ENCODE results near the gene PEX5. TPM values are rescaled to one million over a fixed set of nuclear protein-coding genes. Genes with fewer than 3 reads are reported as not detected.
A peak's percentile ranks its signal among the peaks of the same experiment; 100 is the strongest.

Gene PEX5
- polyA plus RNA-seq, 1 donor (not counting 4 experiments of a cell fraction or from before 2014, with no cell fraction given): 14.4 TPM

- peak; percentile 29 for FAIRE-seq
- peaks cover 9% of the 10 kb centered on the region for H3K27me3 ChIP-seq (ENCODE audit: control insufficient read depth, extremely low read depth, insufficient read depth, low read length)
- peaks cover 0 to under 1% of the 10 kb centered on the region in 2 experiments for H3K36me3 ChIP-seq (ENCODE audit: control insufficient read depth in 2 of 2, extremely low read depth in 1 of 2, insufficient read depth in 2 of 2, low read length in 2 of 2)
- no peak overlapping the region for H2AFZ ChIP-seq (ENCODE audit: control insufficient read depth, low read length)
- H3K4me2 ChIP-seq (ENCODE audit: control insufficient read depth, extremely low read depth, insufficient read depth, low read depth, low read length): peak overlapping the region; percentile 6
- DNase-seq (ENCODE audit: low read depth, low spot score): peak; percentile 13
- H3K4me3 ChIP-seq (ENCODE audit: control insufficient read depth in 2 of 3, extremely low read depth in 1 of 3, insufficient read depth in 2 of 3, low read depth in 1 of 3, low read length in 3 of 3): no peak overlapping the region
- H3K9me3 ChIP-seq (ENCODE audit: control insufficient read depth, low read depth, low read length): no peaks in the 10 kb centered on the region
- no peaks in the 10 kb centered on the region for H3K9me1 ChIP-seq (ENCODE audit: control insufficient read depth, extremely low read depth, insufficient read depth, low read length)
- H3K79me2 ChIP-seq (ENCODE audit: control insufficient read depth, insufficient read depth, low read length): no peaks in the 10 kb centered on the region
- TF ChIP-seq CTCF (optimal IDR thresholded peaks at IDR 0.05 in 1 of 3, IDR thresholded peaks at IDR 0.05 in 1 of 3, conservative IDR thresholded peaks at IDR 0.05 in 1 of 3; ENCODE audit: extremely low read depth in 1 of 3, insufficient read depth in 2 of 3, low read length in 3 of 3): peak; percentile 73 to 86 (median 82)
- no peak for TF ChIP-seq EZH2 (IDR thresholded peaks at IDR 0.05; ENCODE audit: low read length)
- dilution Hi-C loops (cut with MboI; ENCODE audit: extremely low pct_ligation_motif_present, low sequenced_read_pairs): no loop called here
- peaks cover 3% of the 10 kb centered on the region for H4K20me1 ChIP-seq (ENCODE audit: control insufficient read depth, extremely low read depth, insufficient read depth, low read length)
- H3K27ac ChIP-seq (ENCODE audit: control insufficient read depth, insufficient read depth, low read length): no peak overlapping the region
- no peaks in the 10 kb centered on the region for H3K4me1 ChIP-seq (ENCODE audit: control insufficient read depth, extremely low read depth, insufficient read depth, low read length)
- no peak overlapping the region for H3K9ac ChIP-seq (ENCODE audit: control insufficient read depth, extremely low read depth, insufficient read depth, low read length)
Observed at GRCh38 chr12:7162691-7163114, 26.8 kb upstream of the PEX5 start.

- no peak overlapping the region for H2AFZ ChIP-seq (ENCODE audit: control insufficient read depth, low read length)
- no peak for DNase-seq (ENCODE audit: low read depth, low spot score)
- H3K9me1 ChIP-seq (ENCODE audit: control insufficient read depth, extremely low read depth, insufficient read depth, low read length): no peaks in the 10 kb centered on the region
- H3K4me1 ChIP-seq (ENCODE audit: control insufficient read depth, extremely low read depth, insufficient read depth, low read length): no peaks in the 10 kb centered on the region
- FAIRE-seq: no peak
- H3K4me2 ChIP-seq (ENCODE audit: control insufficient read depth, extremely low read depth, insufficient read depth, low read depth, low read length): no peak overlapping the region
- peaks cover 4% of the 10 kb centered on the region for H3K9me3 ChIP-seq (ENCODE audit: control insufficient read depth, low read depth, low read length)
- no peaks in the 10 kb centered on the region for H3K36me3 ChIP-seq (ENCODE audit: control insufficient read depth in 2 of 2, extremely low read depth in 1 of 2, insufficient read depth in 2 of 2, low read length in 2 of 2)
- H4K20me1 ChIP-seq (ENCODE audit: control insufficient read depth, extremely low read depth, insufficient read depth, low read length): no peaks in the 10 kb centered on the region
- no peak overlapping the region for H3K27ac ChIP-seq (ENCODE audit: control insufficient read depth, insufficient read depth, low read length)
- H3K27me3 ChIP-seq (ENCODE audit: control insufficient read depth, extremely low read depth, insufficient read depth, low read length): no peaks in the 10 kb centered on the region
- H3K79me2 ChIP-seq (ENCODE audit: control insufficient read depth, insufficient read depth, low read length): no peaks in the 10 kb centered on the region
- TF ChIP-seq CTCF (optimal IDR thresholded peaks at IDR 0.05 in 1 of 3, IDR thresholded peaks at IDR 0.05 in 1 of 3, conservative IDR thresholded peaks at IDR 0.05 in 1 of 3; ENCODE audit: extremely low read depth in 1 of 3, insufficient read depth in 2 of 3, low read length in 3 of 3) (no peak), EZH2 (IDR thresholded peaks at IDR 0.05; ENCODE audit: low read length) (no peak)
- H3K9ac ChIP-seq (ENCODE audit: control insufficient read depth, extremely low read depth, insufficient read depth, low read length): no peak overlapping the region
- dilution Hi-C loops (cut with MboI; ENCODE audit: extremely low pct_ligation_motif_present, low sequenced_read_pairs): no loop called here
- no peak overlapping the region for H3K4me3 ChIP-seq (ENCODE audit: control insufficient read depth in 2 of 3, extremely low read depth in 1 of 3, insufficient read depth in 2 of 3, low read depth in 1 of 3, low read length in 3 of 3)
Observed at GRCh38 chr12:7169951-7170350, 19.5 kb upstream of the PEX5 start.

Measured in keratinocyte (primary cell).